Activated naive CD8-positive, alpha-beta T cell (primary cell): ENCODE measurements around the gene FOXRED2.
"Not testable (repeated sequence)": the region's sequence is repeated elsewhere in the genome, so short reads cannot be mapped to it uniquely, and the experiment has no call there.

ENCODE experiments used
- H3K27ac Mint-ChIP-seq: one replicate; pipeline ENCODE4 v1.8.0; 2021; ENCODE audit warnings: mixed read lengths
- H3K27me3 Mint-ChIP-seq: one replicate; pipeline ENCODE4 v1.8.0; 2021; ENCODE audit warnings: mixed read lengths
- H3K36me3 Mint-ChIP-seq: one replicate; pipeline ENCODE4 v1.8.0; 2021; ENCODE audit warnings: mixed read lengths
- H3K4me1 Mint-ChIP-seq: one replicate; pipeline ENCODE4 v1.8.0; 2021; ENCODE audit warnings: low read depth, mixed read lengths
- H3K4me3 Mint-ChIP-seq: one replicate; pipeline ENCODE4 v1.8.0; 2021; ENCODE audit warnings: mild to moderate bottlenecking, mixed read lengths
- H3K9me3 Mint-ChIP-seq: one replicate; pipeline ENCODE4 v1.8.0; 2021; ENCODE audit warnings: low read depth, mixed read lengths

Gene FOXRED2

GRCh38 chr22:36454916-36455570, 51.8 kb downstream of the FOXRED2 start:
- Mint-ChIP-seq H3K9me3 (no peaks in the 10 kb centered on the region), H3K4me3 (peak overlapping the region; percentile 75), H3K36me3 (no peaks in the 10 kb centered on the region), H3K27ac (peak overlapping the region; percentile 91), H3K4me1 (peaks cover 41% of the 10 kb centered on the region), H3K27me3 (no peaks in the 10 kb centered on the region)

- Mint-ChIP-seq H3K4me1 (peaks cover 43% of the 10 kb centered on the region), H3K4me3 (peak overlapping the region; percentile 75)
Observed at GRCh38 chr22:36453855-36454378, 52.9 kb downstream of the FOXRED2 start.

GRCh38 chr22:36452978-36453607, 53.7 kb downstream of the FOXRED2 start:
- Mint-ChIP-seq H3K27ac (peak overlapping the region; percentile 95), H3K4me1 (peaks cover 47% of the 10 kb centered on the region), H3K4me3 (peak overlapping the region; percentile 66)
- H3K36me3 Mint-ChIP-seq, H3K9me3 Mint-ChIP-seq, H3K27me3 Mint-ChIP-seq: not testable (repeated sequence)

More at GRCh38 chr22:36453855-36454378, 52.9 kb downstream of the FOXRED2 start:
- Mint-ChIP-seq H3K27me3 (no peaks in the 10 kb centered on the region), H3K36me3 (no peaks in the 10 kb centered on the region), H3K27ac (peak overlapping the region; percentile 72), H3K9me3 (no peaks in the 10 kb centered on the region)

- Mint-ChIP-seq H3K4me1 (peaks cover 50% of the 10 kb centered on the region), H3K36me3 (no peaks in the 10 kb centered on the region), H3K27me3 (no peaks in the 10 kb centered on the region)
Observed at GRCh38 chr22:36452250-36452977, 54.4 kb downstream of the FOXRED2 start.

GRCh38 chr22:36450923-36451322, 55.9 kb downstream of the FOXRED2 start:
- Mint-ChIP-seq H3K27ac (peak overlapping the region; percentile 95), H3K4me1 (peaks cover 47% of the 10 kb centered on the region)
- H3K36me3 Mint-ChIP-seq, H3K9me3 Mint-ChIP-seq, H3K27me3 Mint-ChIP-seq, H3K4me3 Mint-ChIP-seq: not testable (repeated sequence)

More at GRCh38 chr22:36452250-36452977, 54.4 kb downstream of the FOXRED2 start:
- peak overlapping the region; percentile 69 for H3K4me3 Mint-ChIP-seq
- H3K9me3 Mint-ChIP-seq, result no peaks in the 10 kb centered on the region
- H3K27ac Mint-ChIP-seq, result peak overlapping the region; percentile 95

GRCh38 chr22:36449596-36450175, 57.2 kb downstream of the FOXRED2 start:
- Mint-ChIP-seq H3K9me3 (no peaks in the 10 kb centered on the region), H3K27ac (no peak overlapping the region), H3K4me1 (peaks cover 47% of the 10 kb centered on the region), H3K4me3 (no peak overlapping the region), H3K36me3 (no peaks in the 10 kb centered on the region), H3K27me3 (no peaks in the 10 kb centered on the region)

- Mint-ChIP-seq H3K9me3 (no peaks in the 10 kb centered on the region), H3K4me3 (no peak overlapping the region), H3K4me1 (peaks cover 38% of the 10 kb centered on the region), H3K27ac (no peak overlapping the region), H3K27me3 (no peaks in the 10 kb centered on the region), H3K36me3 (no peaks in the 10 kb centered on the region)
Observed at GRCh38 chr22:36447632-36448031, 59.2 kb downstream of the FOXRED2 start.

GRCh38 chr22:36445158-36445668, 61.6 kb downstream of the FOXRED2 start:
- Mint-ChIP-seq H3K4me1 (peaks cover 24% of the 10 kb centered on the region), H3K4me3 (no peak overlapping the region), H3K27me3 (no peaks in the 10 kb centered on the region), H3K36me3 (no peaks in the 10 kb centered on the region), H3K9me3 (no peaks in the 10 kb centered on the region), H3K27ac (no peak overlapping the region)

GRCh38 chr22:36443198-36443770, 63.6 kb downstream of the FOXRED2 start:
- peaks cover 35% of the 10 kb centered on the region for H3K4me1 Mint-ChIP-seq
- H3K4me3 Mint-ChIP-seq, result no peak overlapping the region
- H3K27me3 Mint-ChIP-seq, result no peaks in the 10 kb centered on the region
- no peak overlapping the region for H3K27ac Mint-ChIP-seq
- no peaks in the 10 kb centered on the region for H3K36me3 Mint-ChIP-seq
- no peaks in the 10 kb centered on the region for H3K9me3 Mint-ChIP-seq

GRCh38 chr22:36442506-36443197, 64.2 kb downstream of the FOXRED2 start:
- H3K27ac Mint-ChIP-seq, result no peak overlapping the region
- H3K4me3 Mint-ChIP-seq, result no peak overlapping the region
- H3K4me1 Mint-ChIP-seq, result peaks cover 36% of the 10 kb centered on the region
- no peaks in the 10 kb centered on the region for H3K9me3 Mint-ChIP-seq
- no peaks in the 10 kb centered on the region for H3K27me3 Mint-ChIP-seq
- H3K36me3 Mint-ChIP-seq, result no peaks in the 10 kb centered on the region

- H3K4me3 Mint-ChIP-seq, result no peak overlapping the region
- peak overlapping the region; percentile 11 for H3K27ac Mint-ChIP-seq
- H3K4me1 Mint-ChIP-seq, result peaks cover 45% of the 10 kb centered on the region
Observed at GRCh38 chr22:36440429-36441002, 66.3 kb downstream of the FOXRED2 start.

GRCh38 chr22:36439481-36440271, 67.2 kb downstream of the FOXRED2 start:
- Mint-ChIP-seq H3K9me3 (no peaks in the 10 kb centered on the region), H3K27ac (no peak overlapping the region), H3K4me1 (peaks cover 51% of the 10 kb centered on the region), H3K4me3 (no peak overlapping the region), H3K36me3 (no peaks in the 10 kb centered on the region), H3K27me3 (no peaks in the 10 kb centered on the region)

More at GRCh38 chr22:36440429-36441002, 66.3 kb downstream of the FOXRED2 start:
- Mint-ChIP-seq H3K9me3 (no peaks in the 10 kb centered on the region), H3K27me3 (no peaks in the 10 kb centered on the region), H3K36me3 (no peaks in the 10 kb centered on the region)
